KG1 (cell line): ENCODE measurements around the gene OSM.
"Not testable (repeated sequence)": the region's sequence is repeated elsewhere in the genome, so short reads cannot be mapped to it uniquely, and the experiment has no call there.

Source experiments
- DNase-seq: peaks from one replicate; lab custom pipeline; 2025; lab: John Stamatoyannopoulos, UW

The OSM gene

GRCh38 chr22:30226192-30226832, 40.3 kb downstream of the OSM start:
- DNase-seq: no peak

DNA sequence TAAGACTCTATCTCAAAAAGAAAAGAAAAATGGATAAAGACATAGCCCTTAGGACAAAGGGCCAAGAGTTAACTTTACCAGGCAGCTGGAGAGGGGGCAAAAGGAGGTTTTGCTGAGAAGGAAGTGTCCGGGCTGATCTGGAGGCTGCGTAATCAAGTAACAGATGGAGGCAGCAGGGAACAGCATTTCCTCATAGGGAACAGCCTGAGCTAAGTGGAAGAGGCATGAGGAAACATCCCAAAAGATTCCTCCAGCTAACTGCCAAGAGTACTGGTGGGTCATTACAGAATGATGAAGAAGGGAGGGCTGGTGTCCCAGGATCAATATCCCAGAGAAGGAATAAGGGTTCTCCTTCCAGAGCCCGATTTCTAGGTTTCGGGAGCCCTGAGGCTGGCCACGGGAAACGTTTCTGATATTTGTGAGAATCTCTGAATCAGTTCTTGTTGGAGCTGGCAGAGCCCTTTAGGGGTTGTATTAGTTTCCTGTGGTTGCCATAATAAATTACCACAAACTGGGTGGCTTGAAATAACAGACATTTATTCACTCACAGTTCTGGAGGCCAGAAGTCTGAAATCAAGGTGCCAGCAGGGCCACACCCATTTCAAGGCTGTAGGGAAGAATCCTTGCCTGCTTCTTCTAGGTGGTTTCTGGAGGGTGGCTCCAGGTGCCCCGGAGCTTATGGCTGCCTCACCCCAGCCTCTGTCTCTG, 41.3 kb downstream of the OSM start:
- DNase-seq: no peak

DNA sequence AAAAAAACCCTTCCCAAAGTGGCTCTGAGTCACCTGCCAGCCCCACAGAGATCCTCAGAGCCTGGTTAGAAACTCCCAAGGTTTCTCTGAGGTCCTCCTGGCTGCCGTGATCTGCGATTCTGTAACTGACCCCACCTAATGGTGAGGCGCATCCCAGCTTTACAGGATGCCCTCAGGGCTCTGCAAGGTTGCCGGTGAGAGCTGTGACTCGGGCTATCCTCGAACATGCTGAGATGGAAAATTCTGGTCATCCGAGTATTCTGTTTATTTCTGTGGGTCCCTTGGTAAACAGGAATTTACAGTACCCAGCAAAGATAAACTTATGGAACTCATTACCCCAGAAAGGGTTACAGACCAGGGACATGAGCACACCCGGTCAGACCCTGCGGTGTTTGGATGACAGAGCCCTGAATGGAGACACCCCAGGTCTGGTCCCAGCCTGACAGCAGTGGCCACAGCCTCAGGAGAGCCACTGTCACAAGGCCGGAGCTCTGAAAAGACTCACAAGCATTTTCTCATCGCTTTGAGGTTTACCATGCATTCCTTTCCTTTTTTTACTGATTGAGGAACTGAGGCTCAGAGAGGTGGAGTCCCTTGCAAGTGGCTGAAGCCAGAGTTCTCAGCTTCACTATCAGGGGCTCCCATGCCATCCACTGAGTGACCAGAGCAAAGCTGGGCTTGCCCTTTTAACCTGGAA, 42.3 kb downstream of the OSM start:
- DNase-seq: no peak

GRCh38 chr22:30223303-30223702, 43.3 kb downstream of the OSM start:
- no peak for DNase-seq

GRCh38 chr22:30222321-30222720, 44.3 kb downstream of the OSM start:
- DNase-seq: no peak

DNA sequence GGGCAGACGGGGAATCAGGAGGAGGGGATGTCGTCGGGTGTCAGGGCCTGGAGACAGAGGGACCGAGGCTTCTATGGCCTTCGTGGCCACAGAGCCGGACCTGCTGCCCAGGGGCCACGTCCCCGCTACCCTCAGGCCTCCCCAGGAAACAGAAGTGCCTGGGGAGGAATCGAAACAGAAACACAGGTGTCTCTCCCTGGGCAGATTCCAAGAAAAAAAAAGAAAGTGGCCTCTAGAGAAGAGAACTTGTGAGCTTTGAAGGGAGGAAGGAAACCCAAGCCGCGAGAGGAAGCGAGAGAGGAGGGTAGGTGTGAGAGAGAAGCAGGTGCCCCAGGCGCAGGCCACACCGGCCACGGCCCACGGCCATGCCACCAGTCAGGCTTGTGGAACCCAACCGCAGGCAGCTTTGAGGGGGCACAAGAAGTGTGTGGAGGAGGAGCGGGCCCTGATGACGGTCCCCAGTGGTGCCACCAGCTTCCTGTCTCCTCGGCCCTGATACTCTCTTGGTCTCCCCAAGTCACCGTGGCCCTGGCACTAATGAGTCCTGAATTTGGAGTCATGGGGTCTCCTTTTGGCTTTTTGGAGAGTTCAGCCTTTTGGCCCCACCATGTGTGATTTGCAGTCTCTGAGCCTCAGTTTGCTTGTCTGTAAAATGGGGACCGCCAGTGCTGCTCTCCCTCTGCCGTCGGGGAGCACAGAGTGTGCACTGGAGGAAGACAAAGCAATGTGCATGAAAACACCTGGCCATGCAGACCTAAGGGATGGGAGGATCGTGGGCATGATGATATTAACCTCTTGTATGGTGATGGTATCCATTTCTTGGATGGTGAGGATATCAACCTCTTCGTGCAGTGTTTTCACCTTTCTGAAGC, 45.3 kb downstream of the OSM start:
- DNase-seq: peak; percentile 48

DNA sequence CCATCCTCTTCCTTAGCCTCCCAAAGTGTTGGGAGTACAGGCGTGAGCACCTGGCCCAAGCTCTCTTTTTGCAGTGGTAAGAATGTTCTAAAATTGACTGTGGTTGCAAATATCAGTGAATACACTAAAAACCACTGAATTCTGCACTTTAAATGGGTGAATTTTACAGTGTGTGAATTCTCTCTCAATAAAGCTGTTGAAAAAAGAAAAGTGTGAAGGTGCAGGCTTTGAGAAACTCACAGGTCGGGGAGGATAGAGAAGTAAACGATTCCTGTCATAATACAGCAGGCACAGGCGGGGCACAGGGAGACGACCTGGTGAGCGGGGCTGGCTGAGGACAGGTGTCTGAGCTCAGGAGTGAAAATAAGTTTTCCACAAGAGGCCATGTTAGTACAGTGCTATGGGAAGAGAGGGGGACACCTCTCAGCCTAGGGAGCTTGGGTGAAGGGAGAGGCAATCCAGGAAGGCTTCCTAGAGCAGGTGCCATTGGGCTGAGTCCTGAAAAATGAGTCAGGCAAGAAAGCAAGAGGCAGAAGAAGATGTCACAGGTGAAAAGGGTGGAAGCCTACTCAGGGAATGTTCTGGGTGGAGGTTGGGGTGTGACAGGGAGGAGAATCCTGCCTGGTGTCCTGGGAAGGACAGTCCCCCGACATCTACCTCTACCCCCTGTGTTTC, 46.2 kb downstream of the OSM start:
- DNase-seq: no peak

DNA sequence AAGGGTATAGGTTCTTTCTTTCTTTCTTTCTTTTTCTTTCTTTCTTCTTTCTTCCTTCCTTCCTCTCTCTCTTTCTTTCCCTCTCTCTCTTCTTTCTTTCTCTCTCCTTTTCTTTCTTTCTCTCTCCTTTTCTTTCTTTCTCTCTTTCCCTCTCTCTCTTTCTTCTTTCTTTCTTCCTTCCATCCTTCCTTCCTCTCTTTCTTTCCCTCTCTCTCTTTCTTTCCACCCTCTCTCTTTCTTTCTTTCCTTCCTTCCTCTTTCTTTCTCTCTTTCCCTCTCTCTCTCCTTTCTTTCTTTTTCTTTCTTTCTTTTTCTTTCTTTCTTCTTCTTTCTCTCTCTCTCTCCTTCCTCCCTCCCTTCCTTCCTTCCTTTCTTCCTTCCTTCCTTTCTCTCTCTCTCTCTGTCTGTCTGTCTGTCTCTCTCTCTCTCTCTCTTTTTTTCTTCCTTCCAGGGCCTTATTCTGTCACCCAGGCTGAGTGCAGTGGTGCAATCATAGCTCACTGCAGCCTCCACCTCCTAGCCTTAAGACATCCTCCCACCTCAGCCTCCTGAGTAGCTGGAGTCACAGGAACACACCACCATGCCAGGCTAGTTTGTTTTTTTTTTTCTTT, 46.9 kb downstream of the OSM start:
- no peak for DNase-seq

DNA sequence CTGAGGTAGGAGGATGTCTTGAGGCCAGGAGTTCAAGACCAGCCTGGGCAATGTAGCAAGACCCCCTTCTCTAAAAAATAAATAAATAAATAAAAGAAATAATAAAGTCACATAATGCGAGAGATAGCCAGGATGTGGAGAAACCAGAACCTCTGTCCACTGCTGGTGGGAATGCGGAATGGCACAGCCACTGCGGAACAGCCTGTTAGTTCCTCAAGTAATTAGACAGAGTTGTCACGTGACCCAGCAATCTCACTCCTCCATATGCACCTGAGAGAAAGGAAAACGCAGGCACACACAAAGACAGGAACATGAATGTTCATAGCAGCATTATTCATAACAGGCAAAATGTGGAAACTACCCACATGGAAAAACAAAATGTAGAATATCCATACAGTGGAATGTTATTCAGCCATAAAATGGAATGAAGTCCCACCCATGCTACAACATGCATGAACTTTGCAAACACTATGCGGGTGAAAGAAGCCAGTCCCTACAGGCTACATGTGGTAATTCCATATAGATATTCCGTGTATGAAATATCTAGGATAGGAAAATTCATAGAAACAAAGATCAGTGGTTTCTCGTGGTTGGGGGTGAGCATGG, 47.5 kb downstream of the OSM start:
- DNase-seq: no peak

GRCh38 chr22:30217698-30218560, 48.7 kb downstream of the OSM start:
- no peak for DNase-seq

GRCh38 chr22:30216710-30217109, 49.9 kb downstream of the OSM start:
- no peak for DNase-seq

- DNase-seq: not testable (repeated sequence)
Measured at GRCh38 chr22:30216272-30216671, 50.4 kb downstream of the OSM start.

DNA sequence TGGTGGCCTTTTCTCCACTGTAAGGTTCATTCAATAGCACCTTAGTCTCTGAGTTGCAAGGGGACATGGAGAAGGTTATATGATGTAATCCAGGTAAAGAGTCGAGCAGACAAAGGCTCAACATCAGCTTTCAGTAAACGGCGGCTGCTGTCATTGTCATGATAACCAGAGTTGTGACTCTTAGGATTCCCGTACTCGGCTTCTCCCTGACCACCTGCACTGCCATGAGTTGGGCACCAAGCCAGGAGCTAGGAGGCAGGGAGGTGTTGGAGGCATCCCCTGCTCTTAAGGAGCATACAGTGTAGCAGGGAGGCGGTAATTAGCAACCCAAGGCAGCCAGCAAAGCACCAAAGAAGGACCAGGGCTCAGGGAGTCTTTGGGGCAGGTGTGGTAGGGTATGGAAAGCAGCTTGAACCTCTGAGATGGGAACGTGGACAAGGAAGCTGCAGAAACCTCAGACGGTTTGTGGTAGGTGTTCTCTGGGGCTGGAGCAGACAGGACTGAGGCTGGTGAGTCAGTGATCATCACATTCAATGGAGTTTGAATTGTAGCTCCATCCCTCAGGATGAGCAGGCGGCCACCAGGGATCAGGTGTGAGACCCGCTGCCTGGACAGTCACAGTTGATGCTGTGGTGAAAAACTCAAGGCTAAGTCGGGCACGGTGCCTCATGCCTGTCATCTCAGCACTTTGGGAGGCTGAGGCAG, 51.8 kb downstream of the OSM start:
- DNase-seq: no peak

GRCh38 chr22:30212996-30213441, 53.6 kb downstream of the OSM start:
- no peak for DNase-seq
